T-helper 2 cell treated with Interferon-gamma antibody and Interleukin-4, amounts not matched to agents 100 ng/mL and 5 ng/mL, for 36 hours (primary cell): ENCODE data around the gene SERPING1. TPM values are rescaled to one million over a fixed set of nuclear protein-coding genes. Genes with fewer than 3 reads are reported as not detected.

ENCODE experiments used
- intact Hi-C: fragments of 100-400 bp; cut with micrococcal nuclease; formaldehyde crosslinking; loops from one replicate; pipeline ENCODE4 v1.15.1; 2023
- total RNA-seq: library from RNA; stranded (reverse); gene quantifications from 2 replicates; pipeline ENCODE4 v1.2.3, GENCODE V29; 2022

Gene SERPING1
- total RNA-seq, 1 donor from 2014 or later, result not detected

DNA sequence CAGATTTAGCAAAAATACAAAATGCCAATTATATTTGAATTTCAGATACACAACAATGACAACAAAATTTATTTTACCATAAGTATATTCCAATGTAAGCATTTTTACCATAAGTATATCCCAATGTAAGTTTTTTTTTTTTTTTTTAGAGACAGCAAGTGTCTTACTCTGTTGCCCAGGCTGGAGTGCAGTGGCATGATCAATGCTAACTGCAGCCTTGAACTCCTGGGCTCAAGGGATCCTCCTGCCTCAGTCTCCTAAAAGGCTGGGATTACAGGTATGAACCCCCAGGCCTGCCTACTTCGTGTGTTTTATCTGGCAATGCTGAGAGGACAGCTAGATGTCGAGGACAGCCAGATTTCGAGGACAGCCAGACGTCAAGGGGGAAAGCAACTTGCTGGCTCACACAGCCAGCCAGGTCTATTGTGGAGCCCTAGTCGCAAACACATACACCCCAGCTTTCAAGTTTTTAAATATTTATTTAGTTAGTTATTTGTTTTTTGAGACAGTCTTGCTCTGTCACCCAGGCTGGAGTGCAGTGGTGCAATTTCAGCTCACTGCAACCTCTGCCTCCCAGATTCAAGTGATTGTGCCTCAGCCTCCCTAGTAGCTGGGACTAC is 1.1 kb upstream of the SERPING1 start:
- intact Hi-C loops, result no loop called here

DNA sequence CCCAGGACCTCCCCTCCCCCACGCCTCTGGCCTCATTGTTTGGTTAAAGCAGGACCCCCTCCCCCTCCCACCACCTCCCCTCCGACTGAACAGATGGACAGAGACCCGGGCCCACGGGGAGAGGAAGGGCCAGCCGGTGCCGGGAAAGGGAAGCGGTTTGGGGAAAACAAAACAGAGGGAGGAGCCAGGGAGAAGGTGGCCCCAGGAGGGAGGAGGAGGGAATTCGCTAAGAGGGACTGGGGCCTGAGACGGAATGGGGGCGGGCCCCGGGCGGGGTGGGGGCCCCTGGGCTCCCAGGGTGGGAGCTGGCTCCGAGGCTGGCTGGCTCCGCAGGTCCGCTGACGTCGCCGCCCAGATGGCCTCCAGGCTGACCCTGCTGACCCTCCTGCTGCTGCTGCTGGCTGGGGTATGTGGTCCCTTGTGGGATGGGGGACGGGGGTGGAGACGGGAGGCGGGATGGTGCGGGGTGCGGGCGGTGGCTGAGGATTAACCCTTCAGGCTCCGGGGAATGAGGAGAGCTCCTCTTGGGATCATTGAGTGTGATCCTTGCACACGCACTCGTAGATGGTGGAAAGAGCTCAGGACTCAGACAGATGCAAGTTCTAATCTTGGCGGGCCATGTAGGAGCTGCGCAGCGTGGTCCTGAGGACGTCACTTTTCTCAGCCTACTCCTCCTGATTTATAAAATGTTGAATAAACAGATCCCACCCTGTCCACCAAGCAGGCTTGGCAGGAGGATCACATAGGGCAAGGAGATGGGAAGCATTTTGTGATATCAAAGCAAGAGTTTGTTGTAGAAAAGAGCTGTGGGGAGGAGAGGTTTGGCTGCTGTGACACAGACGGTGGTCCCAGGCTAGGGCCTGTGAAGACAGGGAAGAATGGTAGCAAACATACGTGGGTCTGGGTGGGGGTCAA is 688 bp downstream of the SERPING1 start:
- intact Hi-C loops, result no loop called here

DNA sequence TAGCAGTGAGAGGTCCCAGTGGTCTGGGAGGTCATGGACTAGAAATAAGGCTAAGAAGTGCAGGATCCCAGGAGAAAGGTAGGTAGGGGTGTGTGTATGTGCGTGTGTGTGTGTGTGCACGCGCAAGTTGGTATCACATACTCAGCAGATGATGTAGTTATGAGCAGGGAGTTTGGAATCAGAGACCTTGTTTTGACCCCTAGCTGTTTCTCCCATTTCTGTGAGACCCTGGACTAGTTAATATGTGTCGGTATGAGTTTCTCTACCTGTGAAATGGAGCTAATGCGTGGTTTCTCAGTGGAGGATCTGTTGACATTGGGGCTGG is 1.3 kb downstream of the SERPING1 start:
- intact Hi-C loops, result no loop called here

DNA sequence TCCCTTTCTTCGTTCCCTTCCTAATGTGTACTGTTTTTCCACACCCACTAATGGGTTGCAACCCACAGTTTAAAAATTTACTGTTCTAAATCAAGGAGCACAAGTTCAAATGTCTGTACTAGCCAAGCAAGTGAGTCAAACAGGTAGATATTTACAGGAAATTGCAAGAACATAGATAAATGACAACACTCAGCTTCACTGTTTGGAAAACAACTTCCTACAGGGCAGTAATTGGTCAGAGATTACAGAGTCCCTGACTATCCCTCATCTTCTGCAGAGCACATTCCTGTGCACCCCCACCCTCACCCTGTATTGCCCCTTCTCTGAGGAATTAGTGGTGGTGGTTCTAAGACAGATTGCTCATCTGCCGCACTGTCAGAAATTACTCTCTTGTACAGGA is 1.9 kb downstream of the SERPING1 start:
- intact Hi-C loops, result no loop called here

DNA sequence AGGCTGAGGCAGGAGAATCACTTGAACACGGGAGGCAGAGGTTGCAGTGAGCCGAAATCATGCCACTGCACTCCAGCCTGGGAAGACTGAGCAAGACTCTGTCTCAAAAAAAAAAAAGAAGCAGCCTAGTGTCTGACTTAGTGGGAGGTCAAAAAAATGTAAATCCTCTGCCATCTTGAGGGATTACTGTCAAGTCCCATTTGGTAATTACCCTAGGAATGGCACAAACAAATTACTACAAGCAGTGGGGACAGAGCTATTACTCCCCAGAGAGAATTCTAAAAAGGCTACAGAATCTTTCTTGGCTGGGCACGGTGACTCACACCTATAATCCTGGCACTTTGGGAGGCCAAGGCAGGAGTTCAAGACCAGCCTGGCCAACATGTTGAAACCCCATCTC is 3.8 kb downstream of the SERPING1 start:
- intact Hi-C loops, result no loop called here

DNA sequence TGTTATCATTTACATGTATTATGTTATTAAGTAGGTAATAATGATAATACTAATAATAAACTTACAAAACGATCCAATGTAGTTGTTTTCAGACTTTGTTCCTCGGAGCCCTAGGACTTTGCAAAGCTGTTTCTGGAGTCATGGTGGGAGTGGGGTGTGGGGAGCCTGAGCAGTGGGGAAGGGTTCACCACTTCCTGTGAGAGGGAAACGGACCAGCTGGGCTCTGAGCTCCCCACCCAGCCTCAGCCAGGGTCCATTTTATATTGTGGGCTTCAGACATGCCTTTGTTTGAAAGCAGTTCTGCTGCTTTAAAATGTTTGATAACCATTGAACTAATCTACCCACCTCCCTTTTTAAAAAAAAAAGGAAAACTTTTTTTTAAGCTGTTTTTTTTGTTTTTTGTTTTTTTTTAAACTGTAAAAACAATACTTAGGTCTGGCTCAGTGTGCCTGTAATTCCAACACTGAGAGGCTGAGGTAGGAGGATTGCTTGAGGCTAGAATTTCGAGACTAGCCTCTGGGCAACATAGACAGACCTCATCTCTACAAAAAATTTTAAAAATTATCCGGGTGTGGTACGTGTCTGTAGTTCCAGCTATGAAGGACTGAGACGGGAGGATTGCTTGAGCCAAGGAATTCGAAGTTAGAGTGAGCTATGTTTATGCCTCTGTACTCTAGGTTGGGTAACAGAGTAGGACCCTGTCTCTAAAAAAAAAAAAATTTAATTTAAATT is 7.0 kb downstream of the SERPING1 start:
- intact Hi-C loops, result no loop called here

DNA sequence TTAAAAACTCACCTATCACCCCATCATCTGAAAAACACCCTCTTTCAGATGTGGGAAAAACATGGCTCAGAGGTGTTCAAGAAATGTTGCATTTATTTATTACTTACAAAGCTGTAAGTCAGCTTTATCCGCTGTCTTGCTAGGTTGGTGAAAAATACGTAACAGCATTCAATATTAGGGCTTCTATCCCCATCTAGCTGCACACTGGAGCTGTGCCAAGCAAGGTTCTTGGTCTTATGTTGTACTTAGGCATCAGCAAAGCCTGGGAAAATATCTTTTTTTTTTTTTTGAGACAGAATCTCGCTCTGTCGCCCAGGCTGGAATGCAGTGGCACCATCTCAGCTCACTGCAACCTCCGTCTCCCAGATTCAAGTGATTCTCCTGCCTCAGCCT is 7.5 kb downstream of the SERPING1 start:
- intact Hi-C loops, result no loop called here

DNA sequence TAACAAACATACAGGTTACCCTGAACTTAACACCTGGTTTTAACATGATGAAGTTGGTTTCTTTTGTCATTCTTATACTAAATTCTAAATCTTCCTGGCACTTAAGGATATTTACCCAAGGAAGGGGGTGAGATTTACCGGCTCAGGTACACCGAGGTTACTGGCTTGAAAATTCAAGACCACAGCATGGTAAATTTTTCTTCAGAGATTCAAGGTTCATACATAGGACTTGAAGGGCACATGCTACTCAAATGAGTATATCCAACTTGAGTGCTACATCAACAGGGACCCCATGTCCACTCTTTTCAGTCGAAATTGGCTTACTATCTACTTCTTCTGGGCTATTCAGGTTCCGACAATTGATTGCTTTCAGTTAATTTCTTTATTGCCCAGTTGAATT is 12.7 kb downstream of the SERPING1 start:
- intact Hi-C loops, result no loop called here

DNA sequence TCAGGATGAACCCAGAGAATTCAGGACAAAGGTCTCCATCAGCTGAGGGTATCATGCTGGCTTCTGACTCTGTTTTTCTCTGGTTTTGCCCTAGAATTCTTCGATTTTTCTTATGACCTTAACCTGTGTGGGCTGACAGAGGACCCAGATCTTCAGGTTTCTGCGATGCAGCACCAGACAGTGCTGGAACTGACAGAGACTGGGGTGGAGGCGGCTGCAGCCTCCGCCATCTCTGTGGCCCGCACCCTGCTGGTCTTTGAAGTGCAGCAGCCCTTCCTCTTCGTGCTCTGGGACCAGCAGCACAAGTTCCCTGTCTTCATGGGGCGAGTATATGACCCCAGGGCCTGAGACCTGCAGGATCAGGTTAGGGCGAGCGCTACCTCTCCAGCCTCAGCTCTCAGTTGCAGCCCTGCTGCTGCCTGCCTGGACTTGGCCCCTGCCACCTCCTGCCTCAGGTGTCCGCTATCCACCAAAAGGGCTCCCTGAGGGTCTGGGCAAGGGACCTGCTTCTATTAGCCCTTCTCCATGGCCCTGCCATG is 16.8 kb downstream of the SERPING1 start:
- intact Hi-C loops, result no loop called here

DNA sequence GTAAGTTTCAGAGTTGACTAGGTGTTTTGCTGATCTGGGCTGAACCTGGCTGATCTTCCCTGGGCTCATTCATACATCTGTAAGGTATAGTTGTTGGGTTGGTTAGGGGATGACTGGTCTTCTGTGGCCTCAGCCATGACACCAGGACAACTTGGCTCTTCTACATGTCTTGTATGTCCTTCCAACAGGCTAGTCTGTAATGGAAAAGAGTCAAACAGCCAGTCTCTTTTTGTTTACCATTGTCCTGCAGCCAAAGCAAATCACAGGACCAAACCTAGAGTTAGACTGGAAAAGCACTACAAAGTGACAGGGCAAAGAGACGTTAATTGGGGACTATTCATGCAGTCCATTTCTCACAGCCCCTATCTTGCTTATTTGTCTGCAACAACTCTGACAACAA is 17.8 kb downstream of the SERPING1 start:
- intact Hi-C loops, result no loop called here

DNA sequence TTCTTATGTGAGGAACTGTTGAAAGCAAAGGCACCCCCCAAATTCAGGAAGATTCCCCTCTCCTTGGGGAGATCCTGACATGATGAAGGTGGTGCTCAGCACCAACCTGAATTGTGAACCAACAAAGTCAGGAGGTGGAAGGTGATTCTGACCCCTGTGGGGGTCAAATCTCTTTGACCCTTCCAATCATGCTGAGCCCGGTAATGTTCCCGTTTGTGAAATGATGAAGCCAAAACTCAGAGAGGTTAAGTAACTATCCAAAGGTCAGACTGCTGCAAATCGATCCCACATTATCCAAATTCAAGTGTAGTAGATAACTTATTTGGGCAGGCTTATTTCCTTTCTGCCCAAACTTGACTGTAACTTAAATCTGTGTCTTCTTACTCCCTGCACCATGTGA is 19.1 kb downstream of the SERPING1 start:
- intact Hi-C loops, result no loop called here

DNA sequence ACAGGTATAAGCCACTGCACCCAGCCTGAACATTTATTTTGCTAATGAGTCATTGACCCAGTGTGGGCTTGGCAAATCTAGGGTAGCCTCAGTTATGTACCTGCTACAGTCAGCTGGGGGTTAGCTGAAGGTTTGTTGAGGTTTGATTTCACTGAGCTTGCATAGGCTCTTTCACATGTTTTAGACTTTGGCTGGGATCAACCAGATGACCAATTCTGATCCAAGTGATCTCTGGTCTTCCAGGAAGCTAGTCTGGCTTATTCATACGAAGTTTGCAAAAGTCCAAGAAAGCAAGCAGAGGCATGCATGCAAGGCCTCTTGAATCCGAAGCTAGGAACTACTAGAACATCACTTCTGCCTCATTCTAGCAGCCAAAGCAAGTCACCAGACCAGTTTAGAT is 21.0 kb downstream of the SERPING1 start:
- intact Hi-C loops, result no loop called here

DNA sequence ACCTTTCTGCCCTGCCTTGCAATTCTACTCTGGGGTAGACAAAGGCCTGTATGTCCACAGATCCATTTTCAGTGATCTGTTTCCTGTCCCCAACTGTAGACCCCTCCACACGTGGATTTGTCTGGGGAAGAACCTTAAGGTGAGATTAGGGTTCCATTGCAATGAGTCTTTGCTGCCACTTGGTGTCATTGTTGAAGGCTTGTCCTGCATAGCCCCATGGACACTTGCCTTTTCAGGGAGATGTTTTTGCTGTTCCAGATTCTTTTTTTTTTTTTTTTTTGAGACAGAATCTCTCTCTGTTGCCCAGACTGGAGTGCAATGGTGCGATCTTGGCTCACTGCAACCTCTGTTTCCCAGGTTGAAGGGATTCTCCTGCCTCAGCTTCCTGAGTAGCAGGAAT is 21.8 kb downstream of the SERPING1 start:
- intact Hi-C loops, result no loop called here

DNA sequence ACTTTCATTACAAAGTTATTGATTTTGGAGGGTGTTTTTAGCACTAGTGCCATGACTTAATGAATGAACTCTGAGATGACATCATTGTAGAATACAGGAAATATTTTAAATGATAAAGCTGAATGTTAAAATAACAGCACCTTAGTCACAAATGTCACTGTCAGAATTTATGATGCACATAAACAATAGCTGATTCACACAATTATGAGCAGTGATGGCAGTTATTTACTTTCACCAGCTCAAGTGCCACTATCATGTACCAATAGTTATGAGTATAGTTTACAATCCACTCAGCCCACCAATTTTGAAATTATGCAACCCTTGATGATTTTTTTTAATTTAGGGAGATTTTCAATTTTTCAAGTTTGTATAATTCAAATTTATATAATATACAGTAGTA is 23.0 kb downstream of the SERPING1 start:
- intact Hi-C loops, result no loop called here

DNA sequence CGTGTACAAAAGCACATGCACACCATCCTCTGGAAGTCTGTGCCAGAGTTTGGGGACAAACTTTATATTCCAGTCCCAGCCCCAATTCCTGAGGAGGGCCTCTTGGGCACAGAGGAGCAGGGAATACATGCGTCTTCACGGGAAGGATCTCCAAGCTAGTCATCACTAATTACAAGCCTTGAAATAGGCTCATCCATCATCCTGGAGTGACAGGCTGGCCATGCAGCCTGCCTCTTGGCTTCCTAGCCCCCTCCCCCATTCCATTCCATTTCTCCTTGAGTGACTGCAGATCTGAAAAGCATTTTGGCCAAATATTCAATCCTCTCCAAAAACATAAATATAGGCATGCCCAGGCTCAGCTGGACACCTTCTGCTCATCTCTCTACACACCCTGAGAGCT is 24.8 kb downstream of the SERPING1 start:
- intact Hi-C loops, result no loop called here

DNA sequence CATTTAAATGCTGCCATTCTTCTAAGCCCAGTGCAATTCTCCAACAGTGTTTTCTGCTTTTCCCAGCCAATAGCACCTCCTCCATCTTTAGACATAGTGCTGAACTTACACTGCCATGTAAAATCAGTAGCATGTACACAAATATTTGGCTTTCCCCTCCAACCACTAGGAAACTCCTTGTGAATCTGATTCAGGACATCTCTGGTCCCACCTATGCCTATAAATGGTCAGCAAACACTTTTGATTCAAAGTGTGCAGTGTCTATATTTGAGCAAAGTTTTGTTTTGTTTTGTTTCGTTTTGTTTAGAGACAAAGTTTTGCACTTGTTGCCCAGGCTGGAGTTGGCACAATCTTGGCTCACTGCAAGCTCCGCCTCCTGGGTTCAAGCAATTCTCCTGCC is 27.4 kb downstream of the SERPING1 start:
- intact Hi-C loops, result no loop called here

DNA sequence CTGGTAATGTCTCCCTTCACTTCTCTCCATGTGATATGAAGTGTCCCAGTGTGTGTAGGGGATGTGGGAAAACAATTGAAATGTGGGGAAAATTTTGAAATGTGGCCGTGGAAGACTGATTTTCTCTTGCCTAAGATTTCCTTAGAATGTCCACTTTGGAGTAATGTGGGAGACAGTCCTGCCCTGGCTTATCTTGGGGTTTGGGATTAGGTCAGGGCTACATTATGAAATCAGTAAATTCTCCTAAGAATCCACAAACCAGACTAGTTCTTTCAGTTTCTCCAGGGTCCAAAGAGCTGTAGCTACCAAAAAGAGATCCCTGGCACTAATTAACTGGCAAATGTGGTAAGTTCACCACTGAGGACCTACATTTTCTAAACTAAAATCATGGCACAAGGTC is 29.4 kb downstream of the SERPING1 start:
- intact Hi-C loops, result no loop called here

DNA sequence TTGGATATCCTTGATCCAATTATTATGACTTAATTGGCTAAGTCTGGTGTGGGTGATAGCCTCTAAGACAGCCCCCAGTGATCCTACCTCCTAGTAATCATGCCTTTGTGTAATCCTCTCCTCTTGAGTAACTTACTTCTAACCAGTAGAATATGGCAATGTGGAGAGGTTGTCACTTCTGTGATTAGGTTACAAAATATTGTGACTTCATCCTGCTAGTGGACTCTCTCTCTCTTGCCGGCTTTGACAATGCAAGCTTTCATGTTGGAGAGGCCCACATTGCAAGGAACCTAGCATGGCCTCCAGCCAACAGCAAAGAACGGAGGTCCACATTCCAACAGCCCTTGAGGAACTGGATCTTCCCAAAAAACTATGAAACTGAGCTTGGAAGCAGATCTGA is 32.7 kb downstream of the SERPING1 start:
- intact Hi-C loops, result no loop called here

DNA sequence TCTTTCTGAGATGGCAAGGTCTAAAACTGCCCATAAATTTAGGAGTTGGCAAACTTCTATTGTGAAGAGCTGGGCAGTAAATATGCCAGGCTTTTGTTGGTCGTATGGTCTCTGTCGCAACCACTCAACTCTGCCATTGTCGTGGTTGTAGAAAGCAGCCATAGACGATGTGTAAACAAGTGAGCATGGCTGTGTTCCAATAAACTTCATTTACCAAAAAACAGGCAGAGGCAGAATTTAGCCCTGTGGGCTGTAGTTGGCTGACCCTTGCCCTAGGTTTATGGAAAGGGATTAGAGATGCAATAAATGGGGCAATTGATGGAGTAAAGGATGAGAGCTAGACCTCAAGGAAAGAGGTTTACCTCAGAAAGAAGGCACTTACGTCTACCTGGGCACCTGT is 34.6 kb downstream of the SERPING1 start:
- intact Hi-C loops, result no loop called here

DNA sequence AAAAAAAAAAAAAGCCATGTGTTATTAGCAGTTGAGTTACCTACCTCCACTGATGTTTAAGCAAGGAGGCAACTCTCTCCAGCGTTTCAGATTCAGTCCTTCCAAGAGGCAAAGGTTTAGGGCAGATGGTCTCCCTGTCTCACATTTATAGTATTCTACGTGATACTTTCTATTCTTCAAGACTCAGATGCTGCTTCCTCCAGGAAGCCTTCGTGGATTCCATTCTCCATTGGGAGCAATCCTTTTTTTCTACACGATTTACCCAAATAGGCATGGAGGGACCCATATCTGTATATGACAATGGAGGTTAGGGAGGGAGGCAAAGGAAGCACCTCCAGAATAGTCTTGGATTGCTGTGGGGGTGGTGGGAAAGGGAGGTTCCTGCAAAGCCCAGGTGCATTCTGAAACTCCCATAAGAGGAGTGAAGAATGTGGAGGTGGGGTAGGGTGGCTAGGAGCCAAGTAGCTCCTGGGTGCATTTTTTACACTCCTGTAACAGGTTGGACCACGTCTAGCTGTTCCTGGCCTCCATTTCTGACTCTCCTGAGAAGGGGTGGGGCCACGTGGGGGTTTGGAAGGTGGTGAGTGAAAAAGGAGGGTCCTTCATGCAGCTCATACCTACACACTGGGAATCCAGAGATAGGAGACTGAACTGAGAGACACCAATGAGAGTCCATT is 36.0 kb downstream of the SERPING1 start:
- intact Hi-C loops, result no loop called here

DNA sequence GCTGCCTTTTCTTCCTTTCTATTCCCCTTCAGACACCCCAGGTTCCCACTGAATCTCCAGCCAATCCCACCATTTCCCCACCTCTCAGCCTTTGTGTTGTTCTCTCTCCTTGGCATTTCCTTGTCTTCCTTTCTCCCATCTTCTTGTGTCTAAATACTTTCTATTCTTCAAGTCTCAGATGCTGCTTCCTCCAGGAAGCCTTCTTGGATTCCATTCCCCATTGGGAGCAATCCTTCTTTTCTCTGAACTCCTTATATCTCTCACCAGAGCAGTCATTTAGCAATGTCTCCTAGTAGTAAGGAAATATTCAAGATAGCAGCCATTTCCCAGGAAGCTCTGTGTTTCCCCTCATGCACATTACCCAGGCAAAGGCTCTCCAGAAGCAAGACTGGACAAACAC is 36.8 kb downstream of the SERPING1 start:
- intact Hi-C loops, result no loop called here

DNA sequence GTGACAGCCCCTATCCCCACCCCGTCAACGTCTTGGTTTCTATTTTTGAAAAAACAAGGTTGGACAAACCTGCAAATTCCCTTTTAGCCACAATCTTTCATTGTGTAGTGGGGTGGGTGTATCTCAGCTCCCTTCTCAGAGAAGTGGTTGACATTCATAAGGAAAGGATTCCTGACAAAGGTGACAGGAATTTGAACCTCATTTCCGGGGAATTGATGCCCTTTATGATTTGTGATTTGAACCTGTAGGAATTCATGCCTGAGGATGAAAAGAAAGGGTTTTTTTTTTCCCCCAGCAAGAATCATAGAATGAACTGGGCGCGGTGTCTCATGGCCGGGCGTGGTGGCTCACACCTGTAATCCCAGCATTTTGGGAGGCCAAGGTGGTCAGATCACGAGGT is 37.8 kb downstream of the SERPING1 start:
- intact Hi-C loops, result no loop called here
